ENCODE measurements around the gene PGLYRP3.
A peak's percentile ranks its signal among the peaks of the same experiment; 100 is the strongest.

Gene PGLYRP3

DNA sequence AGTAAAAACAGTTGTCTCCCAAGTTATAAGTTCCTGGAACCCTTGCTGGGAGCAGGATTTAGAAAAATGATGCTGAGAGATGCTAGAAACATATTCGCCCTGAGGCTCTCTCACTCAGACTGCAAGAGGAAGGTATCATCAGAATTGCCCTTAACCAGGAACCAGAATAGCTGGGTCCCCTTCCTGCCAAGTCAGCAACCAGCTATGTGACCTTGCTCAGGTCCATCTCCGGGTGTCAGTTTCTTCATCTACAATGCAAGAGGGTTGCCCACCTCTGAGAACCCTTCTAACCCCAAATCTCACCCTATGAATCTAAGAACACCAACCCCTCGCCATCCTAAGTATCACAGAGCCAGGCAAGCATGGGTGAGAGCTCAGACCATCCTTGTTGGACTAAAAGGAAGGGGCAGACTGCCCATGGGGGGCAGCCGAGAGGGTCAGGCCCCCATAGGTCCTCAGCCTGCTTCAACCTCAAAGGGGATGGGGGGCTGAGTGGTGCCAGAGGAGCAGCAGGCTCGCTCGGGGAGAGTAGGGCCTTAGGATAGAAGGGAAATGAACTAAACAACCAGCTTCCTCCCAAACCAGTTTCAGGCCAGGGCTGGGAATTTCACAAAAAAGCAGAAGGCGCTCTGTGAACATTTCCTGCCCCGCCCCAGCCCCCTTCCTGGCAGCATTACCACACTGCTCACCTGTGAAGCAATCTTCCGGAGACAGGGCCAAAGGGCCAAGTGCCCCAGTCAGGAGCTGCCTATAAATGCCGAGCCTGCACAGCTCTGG lies 44.5 kb upstream of the PGLYRP3 start (continued):
- TF ChIP-seq ZNF274 (IDR thresholded peaks at IDR 0.05; ENCODE audit: low read length) (no peak), ZNF274 (tag by site-specific recombination; IDR thresholded peaks at IDR 0.05; ENCODE audit: borderline replicate concordance) (no peak), ZBTB48 (tag by site-specific recombination; IDR thresholded peaks at IDR 0.05) (no peak), ZXDB (tag by site-specific recombination; IDR thresholded peaks at IDR 0.05) (no peak), ZNF473 (tag by site-specific recombination; IDR thresholded peaks at IDR 0.05) (no peak), ZNF549 (tag by site-specific recombination; IDR thresholded peaks at IDR 0.05) (no peak), ZNF596 (tag by site-specific recombination; IDR thresholded peaks at IDR 0.05) (no peak), ZNF571 (tag by site-specific recombination; IDR thresholded peaks at IDR 0.05) (no peak)

DNA sequence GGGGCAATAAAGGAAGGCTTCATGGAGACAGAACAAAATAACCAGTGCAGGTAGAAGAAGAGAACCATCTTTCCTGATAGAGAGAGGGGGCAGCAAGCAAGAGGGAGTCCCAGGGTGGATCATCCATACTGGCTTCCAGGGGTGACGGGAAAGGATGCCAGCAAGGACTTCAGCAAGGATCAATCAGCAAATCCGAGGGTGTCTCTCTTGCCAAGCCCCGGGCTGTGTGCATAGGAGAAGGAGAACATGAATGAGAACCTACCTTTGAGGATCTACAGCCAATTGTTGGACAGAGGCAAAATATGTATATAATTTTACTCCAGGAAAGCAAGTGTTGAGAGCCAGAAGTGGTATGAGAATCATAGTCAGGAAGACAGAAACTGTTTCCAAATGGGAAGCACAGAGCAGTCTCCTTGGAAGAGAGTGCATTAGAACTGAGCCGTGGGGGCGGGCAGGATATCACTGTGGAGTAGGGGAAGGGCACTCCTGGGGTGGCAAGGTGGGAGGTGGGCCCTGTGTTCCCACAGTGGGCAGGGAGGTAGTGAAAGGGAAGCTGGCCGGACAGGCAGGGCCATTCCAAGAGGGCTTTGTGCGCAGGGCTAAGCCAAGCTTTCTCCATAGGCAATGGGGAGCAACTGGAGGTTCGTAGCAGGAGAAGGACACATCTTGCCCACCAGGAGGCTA lies 43.8 kb upstream of the PGLYRP3 start:
- no peak overlapping the region for H3K27ac ChIP-seq (ENCODE audit: extremely low read depth, low read depth, low read length)
- ChIA-PET POLR2A (no interaction called here), CTCF (interaction anchor here (0.7 to 11.6 kb wide), 7 partner anchors 43 to 612 kb away, joined by 3 to 259 read pairs (median 4); no protein-coding TSS in a partner anchor)
- no peaks in the 10 kb centered on the region for H3K36me3 ChIP-seq (ENCODE audit: control insufficient read depth in 2 of 2, insufficient read depth in 1 of 2, low read length in 2 of 2)
- TF ChIP-seq ZNF510 (tag by site-specific recombination; IDR thresholded peaks at IDR 0.05; ENCODE audit: insufficient replicate concordance): no peak
- TF ChIP-seq BCL11B (tag by site-specific recombination; IDR thresholded peaks at IDR 0.05; ENCODE audit: low read depth): no peak
- no peak for TF ChIP-seq ZNF501 (tag by site-specific recombination; IDR thresholded peaks at IDR 0.05)
- no peak for TF ChIP-seq ZSCAN30 (tag by site-specific recombination; IDR thresholded peaks at IDR 0.05)
- TF ChIP-seq, protein P1, sequence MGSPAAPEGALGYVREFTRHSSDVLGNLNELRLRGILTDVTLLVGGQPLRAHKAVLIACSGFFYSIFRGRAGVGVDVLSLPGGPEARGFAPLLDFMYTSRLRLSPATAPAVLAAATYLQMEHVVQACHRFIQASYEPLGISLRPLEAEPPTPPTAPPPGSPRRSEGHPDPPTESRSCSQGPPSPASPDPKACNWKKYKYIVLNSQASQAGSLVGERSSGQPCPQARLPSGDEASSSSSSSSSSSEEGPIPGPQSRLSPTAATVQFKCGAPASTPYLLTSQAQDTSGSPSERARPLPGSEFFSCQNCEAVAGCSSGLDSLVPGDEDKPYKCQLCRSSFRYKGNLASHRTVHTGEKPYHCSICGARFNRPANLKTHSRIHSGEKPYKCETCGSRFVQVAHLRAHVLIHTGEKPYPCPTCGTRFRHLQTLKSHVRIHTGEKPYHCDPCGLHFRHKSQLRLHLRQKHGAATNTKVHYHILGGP (tag by site-specific recombination; IDR thresholded peaks at IDR 0.05): no peak
- no peak for TF ChIP-seq ZFP41 (tag by site-specific recombination; IDR thresholded peaks at IDR 0.05; ENCODE audit: borderline replicate concordance)
- TF ChIP-seq ZNF629 (tag by site-specific recombination; IDR thresholded peaks at IDR 0.05): no peak
- TF ChIP-seq ZNF514 (tag by site-specific recombination; IDR thresholded peaks at IDR 0.05): no peak
- TF ChIP-seq GFI1B (tag by site-specific recombination; IDR thresholded peaks at IDR 0.05): no peak
- no peak for TF ChIP-seq ZNF341 (tag by site-specific recombination; IDR thresholded peaks at IDR 0.05; ENCODE audit: low read depth)
- no peak for TF ChIP-seq ZNF670 (tag by site-specific recombination; IDR thresholded peaks at IDR 0.05; ENCODE audit: low read depth)
- no peaks in the 10 kb centered on the region for H3K4me1 ChIP-seq (ENCODE audit: control insufficient read depth, insufficient read depth, low read length)
- no peak overlapping the region for H3K4me3 ChIP-seq (ENCODE audit: low read depth, low read length)
- H3K9me3 ChIP-seq (ENCODE audit: control insufficient read depth, insufficient read depth, low read depth, low read length): no peaks in the 10 kb centered on the region

- Histone ChIP-seq H3K36me3 (ENCODE audit: control insufficient read depth in 2 of 2, insufficient read depth in 1 of 2, low read length in 2 of 2) (no peaks in the 10 kb centered on the region), H3K4me3 (ENCODE audit: low read depth, low read length) (no peak overlapping the region), H3K9me3 (ENCODE audit: control insufficient read depth, insufficient read depth, low read depth, low read length) (no peaks in the 10 kb centered on the region), H3K4me1 (ENCODE audit: control insufficient read depth, insufficient read depth, low read length) (no peaks in the 10 kb centered on the region), H3K27ac (ENCODE audit: extremely low read depth, low read depth, low read length) (no peak overlapping the region)
- ChIA-PET POLR2A (no interaction called here), CTCF (interaction anchor here (0.6 to 11.6 kb wide), 26 partner anchors 12 to 1545 kb away, joined by 3 to 259 read pairs (median 4); no protein-coding TSS in a partner anchor)
- TF ChIP-seq ZSCAN30 (tag by site-specific recombination; IDR thresholded peaks at IDR 0.05) (peak; percentile 100), ZNF248 (tag by site-specific recombination; IDR thresholded peaks at IDR 0.05) (no peak), ZNF48 (tag by site-specific recombination; IDR thresholded peaks at IDR 0.05) (no peak), SP7 (tag by site-specific recombination; IDR thresholded peaks at IDR 0.05) (no peak), ZNF514 (tag by site-specific recombination; IDR thresholded peaks at IDR 0.05) (no peak), ZNF558 (tag by site-specific recombination; IDR thresholded peaks at IDR 0.05) (no peak), KLF8 (tag by site-specific recombination; IDR thresholded peaks at IDR 0.05) (no peak), ZNF138 (tag by site-specific recombination; IDR thresholded peaks at IDR 0.05; ENCODE audit: borderline replicate concordance) (no peak), ZNF654 (tag by site-specific recombination; IDR thresholded peaks at IDR 0.05; ENCODE audit: low read depth) (peak; percentile 83)
- TF ChIP-seq, protein P2, sequence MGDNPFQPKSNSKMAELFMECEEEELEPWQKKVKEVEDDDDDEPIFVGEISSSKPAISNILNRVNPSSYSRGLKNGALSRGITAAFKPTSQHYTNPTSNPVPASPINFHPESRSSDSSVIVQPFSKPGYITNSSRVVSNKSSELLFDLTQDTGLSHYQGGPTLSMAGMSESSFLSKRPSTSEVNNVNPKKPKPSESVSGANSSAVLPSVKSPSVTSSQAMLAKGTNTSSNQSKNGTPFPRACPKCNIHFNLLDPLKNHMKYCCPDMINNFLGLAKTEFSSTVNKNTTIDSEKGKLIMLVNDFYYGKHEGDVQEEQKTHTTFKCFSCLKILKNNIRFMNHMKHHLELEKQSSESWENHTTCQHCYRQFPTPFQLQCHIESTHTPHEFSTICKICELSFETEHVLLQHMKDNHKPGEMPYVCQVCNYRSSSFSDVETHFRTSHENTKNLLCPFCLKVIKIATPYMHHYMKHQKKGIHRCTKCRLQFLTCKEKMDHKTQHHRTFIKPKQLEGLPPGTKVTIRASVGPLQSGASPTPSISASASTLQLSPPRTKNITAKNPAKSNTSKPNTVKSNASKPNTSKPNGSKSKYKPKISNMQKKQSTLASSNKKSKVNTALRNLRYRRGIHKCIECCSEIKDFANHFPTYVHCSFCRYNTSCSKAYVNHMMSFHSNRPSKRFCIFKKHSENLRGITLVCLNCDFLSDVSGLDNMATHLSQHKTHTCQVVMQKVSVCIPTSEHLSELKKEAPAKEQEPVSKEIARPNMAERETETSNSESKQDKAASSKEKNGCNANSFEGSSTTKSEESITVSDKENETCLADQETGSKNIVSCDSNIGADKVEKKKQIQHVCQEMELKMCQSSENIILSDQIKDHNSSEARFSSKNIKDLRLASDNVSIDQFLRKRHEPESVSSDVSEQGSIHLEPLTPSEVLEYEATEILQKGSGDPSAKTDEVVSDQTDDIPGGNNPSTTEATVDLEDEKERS (tag by site-specific recombination; IDR thresholded peaks at IDR 0.05): no peak
Measured at GRCh38 chr1:153355445-153356071, 42.8 kb upstream of the PGLYRP3 start.

Measured in HEK293 (cell line).